ENCODE results near the gene ECSCR.

The ECSCR gene

DNA sequence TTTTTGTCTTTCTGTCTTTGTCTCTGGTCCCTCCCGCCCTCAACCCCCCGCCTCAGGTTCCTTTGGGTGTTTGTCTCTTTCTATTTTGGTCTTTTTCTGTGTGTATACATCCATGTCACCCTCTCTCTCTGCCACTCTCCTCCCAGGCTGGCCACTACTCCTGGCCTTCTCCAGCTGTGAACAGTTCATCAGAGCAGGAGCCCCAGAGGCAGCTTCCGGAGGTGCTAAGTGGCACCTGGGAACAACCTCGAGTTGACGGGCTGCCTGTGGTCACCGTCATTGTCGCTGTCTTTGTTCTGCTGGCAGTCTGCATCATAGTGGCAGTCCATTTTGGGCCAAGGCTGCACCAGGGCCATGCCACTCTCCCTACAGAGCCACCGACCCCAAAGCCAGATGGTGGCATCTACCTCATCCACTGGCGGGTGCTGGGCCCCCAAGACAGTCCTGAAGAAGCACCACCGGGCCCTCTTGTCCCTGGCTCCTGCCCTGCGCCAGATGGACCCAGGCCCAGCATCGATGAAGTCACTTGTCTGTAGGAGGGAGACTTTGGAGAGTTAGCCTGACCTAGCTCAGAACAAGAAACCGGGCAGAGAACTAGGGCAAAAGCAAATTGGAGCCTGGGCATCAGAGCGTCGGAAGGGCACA lies 10.0 kb upstream of the ECSCR start:
- H3K4me1 ChIP-seq (ENCODE audit: insufficient read depth, low read length), result peaks cover 23% of the 10 kb centered on the region; the same call in 1 of the 2 replicates
- no peaks in the 10 kb centered on the region for H3K36me3 ChIP-seq (ENCODE audit: insufficient read depth, low read depth, low read length)
- H3K9me3 ChIP-seq (ENCODE audit: insufficient read depth, low read depth, low read length), result no peaks in the 10 kb centered on the region
- H3K27me3 ChIP-seq (ENCODE audit: insufficient read depth, low read length), result 0 out of 2 replicates have a peak, but pooled peaks cover 9% of the 10 kb centered on the region
- peak overlapping the region; percentile 46; the same call in 1 of the 2 replicates for H3K9ac ChIP-seq (ENCODE audit: low read depth, low read length)
- H3K4me3 ChIP-seq (ENCODE audit: low read length), result no peak overlapping the region
- no peak overlapping the region for H3K27ac ChIP-seq (ENCODE audit: low read length)

DNA sequence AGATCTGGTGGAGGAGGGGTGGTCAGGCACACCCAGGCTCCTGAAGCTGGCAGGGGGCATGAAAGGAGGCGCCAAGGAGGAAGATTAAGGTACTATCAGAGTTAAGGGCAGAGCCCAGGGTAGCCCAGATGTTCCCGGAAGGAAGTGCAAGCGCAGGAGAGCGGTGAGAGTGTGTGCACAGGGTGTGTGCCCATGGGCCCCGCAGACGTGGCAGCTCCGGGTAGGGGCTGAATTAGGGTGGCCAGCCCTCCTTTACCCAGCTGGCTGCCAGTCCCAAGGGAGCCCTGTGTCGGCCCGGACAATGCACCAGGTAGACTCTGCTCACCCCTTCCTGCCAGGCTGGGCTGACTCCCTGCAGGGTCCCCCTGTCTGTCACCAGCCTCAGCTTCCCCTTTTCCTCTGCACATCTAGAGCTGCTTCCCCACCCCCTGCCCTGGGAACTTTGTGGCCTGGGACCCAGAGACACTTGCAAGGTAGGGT lies 8.3 kb upstream of the ECSCR start, which contains the start of gene SMIM33:
TSS of gene SMIM33 (plus strand) at position 184 of the 480 bp plus-strand sequence. CDS start at position 302, 118 bp downstream.
- H3K4me1 ChIP-seq (ENCODE audit: insufficient read depth, low read length), result peaks cover 23% of the 10 kb centered on the region; the same call in 1 of the 2 replicates
- H3K9ac ChIP-seq (ENCODE audit: low read depth, low read length), result no peak within 1 kb of the TSS
- no peaks in the 10 kb centered on the region for H3K9me3 ChIP-seq (ENCODE audit: insufficient read depth, low read depth, low read length)
- H3K27me3 ChIP-seq (ENCODE audit: insufficient read depth, low read length), result 0 out of 2 replicates have a peak, but pooled peaks cover 9% of the 10 kb centered on the region
- H3K36me3 ChIP-seq (ENCODE audit: insufficient read depth, low read depth, low read length), result no peaks in the 10 kb centered on the region
- H3K27ac ChIP-seq (ENCODE audit: low read length), result no peak within 1 kb of the TSS
- no peak within 1 kb of the TSS for H3K4me3 ChIP-seq (ENCODE audit: low read length)

DNA sequence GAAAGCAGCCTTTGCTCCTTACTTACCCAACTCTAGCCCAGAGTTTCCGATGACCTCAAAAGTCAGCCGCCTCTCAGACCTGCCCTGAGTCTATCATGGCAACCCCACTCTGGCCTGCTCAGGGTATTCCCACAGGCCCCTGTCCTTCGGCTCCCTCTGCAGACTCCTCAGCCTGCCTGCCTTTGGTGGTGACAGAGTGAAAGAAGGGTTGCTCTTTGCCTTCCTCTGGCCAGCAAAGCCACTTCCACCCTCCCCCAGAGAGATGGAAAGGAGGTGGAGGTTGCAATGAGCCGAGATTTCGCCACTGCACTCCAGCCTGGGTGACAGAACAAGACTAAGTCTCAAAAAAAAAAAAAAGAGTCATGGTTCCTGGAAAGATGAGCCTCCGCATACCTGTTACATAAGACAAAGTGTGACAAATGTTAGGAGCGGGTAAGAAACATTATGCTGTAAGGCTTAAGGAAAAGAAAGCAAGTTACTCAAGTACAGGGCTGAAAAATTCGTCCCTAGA lies 5.9 kb upstream of the ECSCR start:
- Histone ChIP-seq H3K4me1 (ENCODE audit: insufficient read depth, low read length) (peaks cover 15% of the 10 kb centered on the region; the same call in 1 of the 2 replicates), H3K27ac (ENCODE audit: low read length) (no peak overlapping the region), H3K9me3 (ENCODE audit: insufficient read depth, low read depth, low read length) (no peaks in the 10 kb centered on the region), H3K27me3 (ENCODE audit: insufficient read depth, low read length) (0 out of 2 replicates have a peak, but pooled peaks cover 9% of the 10 kb centered on the region), H3K4me3 (ENCODE audit: low read length) (no peak overlapping the region), H3K9ac (ENCODE audit: low read depth, low read length) (no peak overlapping the region), H3K36me3 (ENCODE audit: insufficient read depth, low read depth, low read length) (no peaks in the 10 kb centered on the region)

DNA sequence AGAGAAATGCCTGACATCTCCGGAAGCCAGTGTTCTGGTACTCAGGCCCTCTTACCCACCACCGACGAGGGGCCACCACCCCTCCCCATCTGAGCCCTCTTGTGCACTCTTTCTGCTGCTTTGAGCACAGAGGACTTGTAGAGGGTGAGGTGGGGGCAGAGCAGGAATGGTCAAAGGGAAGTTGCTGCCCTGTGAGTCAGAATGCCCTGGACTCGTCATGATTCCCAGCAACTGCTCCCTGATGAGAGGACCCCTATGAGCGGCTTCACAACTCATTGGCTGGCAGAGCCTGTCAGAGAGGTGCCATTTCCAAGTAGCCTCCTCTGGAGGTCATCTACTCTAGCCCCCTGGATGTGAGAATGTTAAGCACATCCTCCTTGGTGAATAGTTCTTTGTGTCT lies 845 bp downstream of the ECSCR start:
- Histone ChIP-seq H3K27me3 (ENCODE audit: insufficient read depth, low read length) (no peaks in the 10 kb centered on the region), H3K36me3 (ENCODE audit: insufficient read depth, low read depth, low read length) (no peaks in the 10 kb centered on the region), H3K9me3 (ENCODE audit: insufficient read depth, low read depth, low read length) (no peaks in the 10 kb centered on the region), H3K4me1 (ENCODE audit: insufficient read depth, low read length) (peaks cover 10% of the 10 kb centered on the region), H3K9ac (ENCODE audit: low read depth, low read length) (no peak overlapping the region), H3K4me3 (ENCODE audit: low read length) (no peak overlapping the region), H3K27ac (ENCODE audit: low read length) (no peak overlapping the region)

DNA sequence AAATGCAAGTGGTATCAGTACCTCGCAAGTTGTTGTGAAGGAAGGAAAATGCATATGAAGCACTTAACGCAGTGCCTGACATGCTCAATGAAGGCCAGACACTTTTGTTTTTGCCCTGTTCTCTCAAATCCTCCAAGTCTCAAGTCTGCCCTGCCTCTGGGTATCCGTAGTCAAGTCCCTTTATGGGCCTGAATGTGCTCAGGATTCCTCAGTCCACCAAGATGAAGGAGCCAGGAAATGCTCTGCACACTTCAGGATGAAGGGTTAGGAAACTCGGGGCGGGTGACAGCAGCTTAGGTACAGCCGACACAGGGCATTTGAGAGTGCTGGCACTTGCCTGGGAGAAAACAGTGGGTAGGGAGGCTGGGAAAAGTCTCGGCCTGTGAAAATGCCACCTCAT lies 1.4 kb downstream of the ECSCR start:
- Histone ChIP-seq H3K4me1 (ENCODE audit: insufficient read depth, low read length) (peaks cover 10% of the 10 kb centered on the region), H3K4me3 (ENCODE audit: low read length) (no peak overlapping the region), H3K36me3 (ENCODE audit: insufficient read depth, low read depth, low read length) (no peaks in the 10 kb centered on the region), H3K27ac (ENCODE audit: low read length) (no peak overlapping the region), H3K9me3 (ENCODE audit: insufficient read depth, low read depth, low read length) (no peaks in the 10 kb centered on the region), H3K27me3 (ENCODE audit: insufficient read depth, low read length) (no peaks in the 10 kb centered on the region), H3K9ac (ENCODE audit: low read depth, low read length) (no peak overlapping the region)

DNA sequence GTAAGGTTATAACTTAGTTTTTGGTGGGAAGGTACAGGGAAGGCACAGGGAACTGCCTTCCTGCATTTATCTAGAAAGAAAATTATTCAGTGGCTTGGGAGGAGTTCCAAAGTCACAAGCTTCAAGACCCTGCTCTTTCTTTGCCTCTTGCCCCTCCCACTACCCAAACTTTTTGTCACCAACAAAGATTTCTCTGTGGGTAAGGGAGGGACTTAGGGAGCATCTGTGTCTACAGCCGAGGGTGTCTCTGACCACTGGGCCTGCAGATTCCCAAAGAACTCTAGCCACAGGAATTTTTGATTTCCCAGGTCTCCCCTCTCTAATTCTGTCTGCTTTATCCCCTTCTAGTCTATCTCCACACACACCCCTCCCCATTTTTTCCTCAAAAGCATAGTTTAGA lies 2.1 kb downstream of the ECSCR start:
- Histone ChIP-seq H3K4me3 (ENCODE audit: low read length) (no peak overlapping the region), H3K9me3 (ENCODE audit: insufficient read depth, low read depth, low read length) (no peaks in the 10 kb centered on the region), H3K36me3 (ENCODE audit: insufficient read depth, low read depth, low read length) (no peaks in the 10 kb centered on the region), H3K9ac (ENCODE audit: low read depth, low read length) (no peak overlapping the region), H3K4me1 (ENCODE audit: insufficient read depth, low read length) (peaks cover 10% of the 10 kb centered on the region), H3K27ac (ENCODE audit: low read length) (no peak overlapping the region), H3K27me3 (ENCODE audit: insufficient read depth, low read length) (no peaks in the 10 kb centered on the region)

DNA sequence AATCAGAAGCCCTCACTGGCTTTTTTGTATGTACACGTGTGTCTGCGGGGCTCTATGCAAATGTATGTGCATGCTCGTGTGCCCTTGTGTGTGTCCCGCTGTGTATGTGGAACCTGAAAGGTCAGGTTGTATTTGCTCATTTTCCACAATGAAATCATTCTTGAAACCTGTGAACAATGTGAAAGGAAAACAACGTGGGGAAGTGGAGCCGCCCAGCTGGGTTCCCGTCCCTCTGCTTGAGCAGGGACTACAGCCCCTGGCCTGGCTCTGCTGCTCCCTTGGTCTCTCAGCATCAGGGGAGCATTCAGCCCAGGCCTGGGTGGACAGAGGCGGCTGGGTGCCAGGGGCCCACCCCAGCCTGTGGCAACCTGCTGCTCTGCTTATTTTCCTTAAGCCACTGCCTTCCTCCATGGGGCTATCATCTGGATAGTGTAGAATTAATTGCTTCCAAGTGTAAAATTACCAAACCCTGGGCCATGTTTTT lies 3.0 kb downstream of the ECSCR start:
- H3K27ac ChIP-seq (ENCODE audit: low read length), result no peak overlapping the region
- no peaks in the 10 kb centered on the region for H3K9me3 ChIP-seq (ENCODE audit: insufficient read depth, low read depth, low read length)
- H3K4me3 ChIP-seq (ENCODE audit: low read length), result no peak overlapping the region
- H3K4me1 ChIP-seq (ENCODE audit: insufficient read depth, low read length), result peaks cover 10% of the 10 kb centered on the region
- no peak overlapping the region for H3K9ac ChIP-seq (ENCODE audit: low read depth, low read length)
- H3K36me3 ChIP-seq (ENCODE audit: insufficient read depth, low read depth, low read length), result no peaks in the 10 kb centered on the region
- no peaks in the 10 kb centered on the region for H3K27me3 ChIP-seq (ENCODE audit: insufficient read depth, low read length)

DNA sequence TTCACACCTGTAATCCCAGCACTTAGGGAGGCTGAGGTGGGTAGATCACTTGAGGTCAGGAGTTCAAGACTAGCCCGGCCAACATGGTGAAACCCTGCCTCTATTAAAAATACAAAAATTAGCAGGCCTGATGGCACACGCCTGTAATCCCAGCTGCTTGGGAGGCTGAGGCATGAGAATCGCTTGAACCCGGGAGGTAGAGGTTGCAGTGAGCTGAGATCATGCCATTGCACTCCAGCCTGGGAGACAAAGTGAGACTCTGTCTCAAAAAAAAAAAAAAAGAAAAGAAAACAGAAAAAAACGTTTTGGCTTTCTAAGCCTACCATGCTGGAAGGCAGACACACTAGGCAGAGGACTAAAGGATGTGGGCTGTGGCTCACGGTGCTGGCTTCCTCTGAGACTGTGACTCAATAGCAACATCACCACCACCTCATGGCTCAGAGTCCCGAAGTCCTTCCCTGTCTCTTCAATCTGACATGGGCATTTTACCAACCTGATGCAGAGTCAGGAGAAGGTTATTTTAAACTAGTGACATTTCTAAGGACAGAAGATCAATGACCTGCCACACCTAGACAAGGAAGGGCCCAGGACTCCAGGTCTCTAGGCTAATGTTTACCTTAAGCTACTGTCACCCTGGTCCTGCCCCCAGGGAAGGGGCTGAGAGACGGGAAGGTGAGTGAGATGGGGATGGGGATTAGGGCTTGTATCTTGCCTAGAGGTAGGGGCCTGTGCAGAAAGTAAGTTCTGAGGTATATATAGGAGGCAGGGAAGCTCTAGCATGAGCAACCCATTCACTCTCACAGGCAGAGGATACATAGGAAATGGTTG lies 3.7 kb downstream of the ECSCR start:
- Histone ChIP-seq H3K36me3 (ENCODE audit: insufficient read depth, low read depth, low read length) (no peaks in the 10 kb centered on the region), H3K4me1 (ENCODE audit: insufficient read depth, low read length) (peaks cover 10% of the 10 kb centered on the region), H3K9ac (ENCODE audit: low read depth, low read length) (no peak overlapping the region), H3K27ac (ENCODE audit: low read length) (no peak overlapping the region), H3K27me3 (ENCODE audit: insufficient read depth, low read length) (no peaks in the 10 kb centered on the region), H3K9me3 (ENCODE audit: insufficient read depth, low read depth, low read length) (no peaks in the 10 kb centered on the region), H3K4me3 (ENCODE audit: low read length) (no peak overlapping the region)

DNA sequence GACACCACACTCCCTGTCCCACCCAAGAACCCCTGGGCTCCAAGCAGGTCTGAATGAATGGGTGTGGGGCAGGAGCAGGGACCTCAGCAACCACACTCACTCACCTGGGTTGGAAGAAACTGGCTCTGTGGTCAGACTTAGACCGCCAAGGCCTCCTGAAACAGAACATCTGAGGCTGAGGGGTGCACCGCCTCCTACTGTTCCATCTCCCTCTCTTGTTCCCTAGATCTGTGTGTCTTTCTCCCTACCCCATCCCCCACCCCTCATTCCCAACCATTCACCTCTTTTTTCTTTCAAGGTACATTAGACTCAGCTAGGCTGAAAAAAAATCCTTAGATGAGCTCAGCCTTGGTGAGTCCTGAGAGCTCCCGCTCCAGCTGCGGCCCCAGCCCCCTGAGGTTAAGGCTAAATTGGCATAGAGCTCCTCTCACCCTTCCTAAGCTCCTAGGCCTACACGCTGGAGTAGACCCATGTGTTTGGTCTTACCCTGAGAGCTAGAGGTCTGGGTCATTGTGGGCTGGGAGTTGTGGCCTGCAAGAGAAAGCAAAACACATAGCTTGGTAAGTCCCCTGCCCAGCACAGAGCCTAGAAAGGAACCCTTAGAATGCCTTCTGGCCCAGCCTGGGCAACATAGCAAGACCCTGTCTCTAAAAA lies 4.8 kb downstream of the ECSCR start:
- Histone ChIP-seq H3K27me3 (ENCODE audit: insufficient read depth, low read length) (no peaks in the 10 kb centered on the region), H3K4me3 (ENCODE audit: low read length) (no peak overlapping the region), H3K4me1 (ENCODE audit: insufficient read depth, low read length) (peaks cover 8% of the 10 kb centered on the region), H3K36me3 (ENCODE audit: insufficient read depth, low read depth, low read length) (no peaks in the 10 kb centered on the region), H3K9me3 (ENCODE audit: insufficient read depth, low read depth, low read length) (no peaks in the 10 kb centered on the region), H3K27ac (ENCODE audit: low read length) (no peak overlapping the region), H3K9ac (ENCODE audit: low read depth, low read length) (no peak overlapping the region)

DNA sequence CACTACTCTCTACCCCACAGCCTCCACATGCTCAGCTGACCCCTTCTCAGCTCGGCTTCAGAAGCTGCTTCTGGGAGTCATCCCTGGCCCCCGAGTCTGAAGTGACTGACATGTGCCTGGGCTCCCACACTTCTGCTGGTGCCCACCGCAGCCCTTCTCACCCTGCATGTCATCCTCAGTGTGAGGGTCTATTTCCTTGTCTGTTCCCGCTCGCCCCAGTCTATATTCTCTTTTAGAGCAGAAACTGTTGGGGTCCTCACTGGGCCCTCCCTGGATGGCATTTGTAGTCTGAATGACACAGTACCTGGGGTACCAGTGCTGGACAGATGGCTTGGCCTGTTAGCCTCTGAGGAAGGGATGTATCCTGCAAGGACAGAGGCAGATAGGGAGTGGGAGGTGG lies 5.3 kb downstream of the ECSCR start:
- no peak overlapping the region for H3K27ac ChIP-seq (ENCODE audit: low read length)
- H3K9ac ChIP-seq (ENCODE audit: low read depth, low read length), result no peak overlapping the region
- no peaks in the 10 kb centered on the region for H3K9me3 ChIP-seq (ENCODE audit: insufficient read depth, low read depth, low read length)
- H3K4me3 ChIP-seq (ENCODE audit: low read length), result no peak overlapping the region
- peaks cover 4% of the 10 kb centered on the region for H3K4me1 ChIP-seq (ENCODE audit: insufficient read depth, low read length)
- no peaks in the 10 kb centered on the region for H3K36me3 ChIP-seq (ENCODE audit: insufficient read depth, low read depth, low read length)
- H3K27me3 ChIP-seq (ENCODE audit: insufficient read depth, low read length), result no peaks in the 10 kb centered on the region

DNA sequence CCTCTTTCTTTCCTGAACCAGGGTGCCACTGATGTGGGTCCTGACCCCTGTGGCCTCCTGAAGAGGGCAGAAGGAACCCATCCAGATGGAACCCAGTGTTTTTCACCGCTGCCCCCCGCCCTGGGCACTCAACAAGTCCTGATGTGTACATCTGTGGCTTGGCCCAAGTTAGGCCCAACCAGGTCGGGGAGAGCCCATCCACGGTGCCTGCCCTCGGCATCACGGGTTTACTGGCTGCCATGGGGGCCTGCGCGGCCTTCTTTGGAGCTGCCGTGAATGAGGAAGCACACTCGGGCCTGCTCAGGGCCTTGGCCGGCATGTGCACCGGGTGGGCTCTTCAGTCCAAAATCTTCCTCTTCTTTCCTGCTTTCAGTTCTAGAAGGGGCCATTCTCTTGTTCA lies 5.8 kb downstream of the ECSCR start:
- H3K27me3 ChIP-seq (ENCODE audit: insufficient read depth, low read length), result no peaks in the 10 kb centered on the region
- H3K4me3 ChIP-seq (ENCODE audit: low read length), result no peak overlapping the region
- H3K36me3 ChIP-seq (ENCODE audit: insufficient read depth, low read depth, low read length), result no peaks in the 10 kb centered on the region
- no peak overlapping the region for H3K27ac ChIP-seq (ENCODE audit: low read length)
- no peaks in the 10 kb centered on the region for H3K9me3 ChIP-seq (ENCODE audit: insufficient read depth, low read depth, low read length)
- no peak overlapping the region for H3K9ac ChIP-seq (ENCODE audit: low read depth, low read length)
- no peaks in the 10 kb centered on the region for H3K4me1 ChIP-seq (ENCODE audit: insufficient read depth, low read length)
